ENCODE data around the gene PECR.
A peak's percentile ranks its signal among the peaks of the same experiment; 100 is the strongest.
"Not testable (repeated sequence)": the region's sequence is repeated elsewhere in the genome, so short reads cannot be mapped to it uniquely, and the experiment has no call there.

PECR gene

GRCh38 chr2:216103213-216103612, 21.6 kb upstream of the PECR start:
- no peak for DNase-seq

GRCh38 chr2:216101109-216101508, 19.5 kb upstream of the PECR start:
- no peak for DNase-seq

GRCh38 chr2:216098421-216099334, 17.1 kb upstream of the PECR start:
- no peak for DNase-seq

- DNase-seq: no peak
These were observed 13.1 kb upstream of the PECR start for GRCh38 chr2:216094701-216095100.

- no peak for DNase-seq
These were observed 11.0 kb upstream of the PECR start for GRCh38 chr2:216092646-216093045.

- DNase-seq: no peak
These were observed 8.8 kb upstream of the PECR start for GRCh38 chr2:216090369-216090786.

GRCh38 chr2:216086207-216086893, 4.7 kb upstream of the PECR start:
- DNase-seq: no peak

GRCh38 chr2:216084547-216084946, 2.9 kb upstream of the PECR start:
- no peak for DNase-seq

GRCh38 chr2:216083464-216084281, 2.1 kb upstream of the PECR start:
- DNase-seq: no peak

- peak; percentile 39 to 55 for DNase-seq
These were observed 1.2 kb upstream of the PECR start for GRCh38 chr2:216082805-216083204.

- DNase-seq: no peak
These were observed 605 bp upstream of the PECR start for GRCh38 chr2:216082117-216082711.

- DNase-seq: no peak
These were observed 597 bp downstream of the PECR start for GRCh38 chr2:216081012-216081411.

GRCh38 chr2:216080048-216080447, 1.6 kb downstream of the PECR start:
- DNase-seq: not testable (repeated sequence)

GRCh38 chr2:216078776-216079175, 2.8 kb downstream of the PECR start:
- peak; percentile 27 to 56 for DNase-seq

GRCh38 chr2:216075510-216076485, 5.8 kb downstream of the PECR start:
- no peak for DNase-seq

GRCh38 chr2:216074794-216075193, 6.8 kb downstream of the PECR start:
- DNase-seq: no peak

GRCh38 chr2:216074380-216074779, 7.2 kb downstream of the PECR start:
- DNase-seq: no peak

- no peak for DNase-seq
These were observed 7.8 kb downstream of the PECR start for GRCh38 chr2:216073773-216074172.

GRCh38 chr2:216072473-216072872, 9.1 kb downstream of the PECR start:
- no peak for DNase-seq

- DNase-seq: no peak
These were observed 10.3 kb downstream of the PECR start for GRCh38 chr2:216071111-216071851.

GRCh38 chr2:216070195-216070594, 11.4 kb downstream of the PECR start:
- no peak for DNase-seq
